PC-3 (cell line): Measurements from ENCODE around the gene WDFY4.

ENCODE experiments used
- CTCF ChIP-seq: fragments of 300-600 bp; sonication (generic); conservative IDR thresholded peaks from 2 replicates; pipeline ENCODE4 v1.5.1; 2017; ENCODE audit warnings: antibody characterized with exemption, low read depth, mild to moderate bottlenecking, low read length
- EZH2 ChIP-seq: fragments of 300-600 bp; sonication (generic); IDR thresholded peaks from one replicate; pipeline ENCODE4 v1.6.1; 2017; ENCODE audit warnings: antibody characterized with exemption, mild to moderate bottlenecking, low read length; ENCODE audit not compliant: unreplicated experiment
- EZH2phosphoT487 ChIP-seq: fragments of 300-600 bp; sonication (generic); IDR thresholded peaks from 2 replicates; pipeline ENCODE4 v1.6.1; 2018; ENCODE audit warnings: mild to moderate bottlenecking, antibody characterized with exemption, low read length, borderline replicate concordance

- TF ChIP-seq EZH2 (no peak), CTCF (no peak), EZH2phosphoT487 (no peak)
These were observed 102.1 kb downstream of the WDFY4 start for GRCh38 chr10:48786606-48787282.
